Keratinocyte (primary cell): ENCODE measurements around the gene NRXN2. TPM values are rescaled to one million over a fixed set of nuclear protein-coding genes. Genes with fewer than 3 reads are reported as not detected.

Source experiments
- DNase-seq: peaks from one replicate; pipeline ENCODE4 v3.0.0-alpha.2; 2011; ENCODE audit warnings: low read depth, missing footprints, low spot score
- FAIRE-seq: peaks from 2 replicates; lab custom pipeline; 2011; peaks lifted over from hg19 to GRCh38; lab: Jason Lieb, UNC
- H2AFZ ChIP-seq: 2 replicates; pipeline ENCODE4 v1.6.0; 2012; ENCODE audit warnings: low read length, control low read depth, inconsistent platforms; ENCODE audit not compliant: control insufficient read depth
- H3K27ac ChIP-seq: 2 replicates; pipeline ENCODE4 v1.5.1; 2011; ENCODE audit warnings: low read length; ENCODE audit not compliant: control insufficient read depth, insufficient read depth
- H3K27me3 ChIP-seq: 3 replicates; pipeline ENCODE4 v1.6.0; 2011; ENCODE audit warnings: low read length; ENCODE audit not compliant: control insufficient read depth, insufficient read depth; ENCODE audit errors: extremely low read depth
- H3K36me3 ChIP-seq, 2 experiments: 2 replicates in 1 of 2; 3 replicates in 1 of 2; pipeline ENCODE4 v1.5.1; 2011; ENCODE audit warnings: low read length in 2 of 2, mild to moderate bottlenecking in 1 of 2; ENCODE audit not compliant: control insufficient read depth in 2 of 2, insufficient read depth in 2 of 2; ENCODE audit errors: extremely low read depth in 1 of 2
- H3K4me1 ChIP-seq: 3 replicates; pipeline ENCODE4 v1.5.1; 2011; ENCODE audit warnings: low read length; ENCODE audit not compliant: control insufficient read depth, insufficient read depth; ENCODE audit errors: extremely low read depth
- H3K4me2 ChIP-seq: 3 replicates; pipeline ENCODE4 v1.6.0; 2011; ENCODE audit warnings: low read depth, low read length; ENCODE audit not compliant: control insufficient read depth, insufficient read depth; ENCODE audit errors: extremely low read depth
- H3K4me3 ChIP-seq, 3 experiments: fragments of 200-600 bp in 1 of 3; sonication (generic) in 1 of 3; 2 replicates in 2 of 3; 3 replicates in 1 of 3; pipeline ENCODE4 v1.5.1; 2011 to 2016; ENCODE audit warnings: low read length in 3 of 3, mild to moderate bottlenecking in 3 of 3, control low read depth in 2 of 3, inconsistent platforms in 1 of 3, low read depth in 1 of 3, mixed read lengths in 1 of 3, mixed run types in 1 of 3, moderate library complexity in 1 of 3; ENCODE audit not compliant: control insufficient read depth in 2 of 3, insufficient read depth in 2 of 3; ENCODE audit errors: extremely low read depth in 1 of 3
- H3K79me2 ChIP-seq: 2 replicates; pipeline ENCODE4 v1.6.0; 2012; ENCODE audit warnings: low read length; ENCODE audit not compliant: control insufficient read depth, insufficient read depth
- H3K9ac ChIP-seq: 3 replicates; pipeline ENCODE4 v1.6.0; 2011; ENCODE audit warnings: low read length; ENCODE audit not compliant: control insufficient read depth, insufficient read depth; ENCODE audit errors: extremely low read depth
- H3K9me1 ChIP-seq: 3 replicates; pipeline ENCODE4 v1.6.0; 2011; ENCODE audit warnings: low read length; ENCODE audit not compliant: control insufficient read depth, insufficient read depth; ENCODE audit errors: extremely low read depth
- H3K9me3 ChIP-seq: 2 replicates; pipeline ENCODE4 v1.5.1; 2012; ENCODE audit warnings: low read depth, low read length; ENCODE audit not compliant: control insufficient read depth
- H4K20me1 ChIP-seq: 3 replicates; pipeline ENCODE4 v1.6.0; 2011; ENCODE audit warnings: low read length; ENCODE audit not compliant: control insufficient read depth, insufficient read depth; ENCODE audit errors: extremely low read depth
- CTCF ChIP-seq, 3 experiments: IDR thresholded peaks in 1 of 3; conservative IDR thresholded peaks in 1 of 3; optimal IDR thresholded peaks in 1 of 3; 2 replicates in 2 of 3; 3 replicates in 1 of 3; pipeline versions ENCODE3 to v1.5.1; 2011; ENCODE audit warnings: low read length in 3 of 3, mild to moderate bottlenecking in 3 of 3, moderate library complexity in 2 of 3, control low read depth in 1 of 3, inconsistent platforms in 1 of 3; ENCODE audit not compliant: insufficient read depth in 2 of 3; ENCODE audit errors: extremely low read depth in 1 of 3
- EZH2 ChIP-seq: IDR thresholded peaks from one replicate; pipeline ENCODE4 v1.6.1; 2012; ENCODE audit warnings: inconsistent platforms, mild to moderate bottlenecking, low read length, moderate library complexity
- dilution Hi-C: fragments of 300-500 bp; cut with MboI; formaldehyde crosslinking; loops from one replicate; pipeline ENCODE4 v1.7.0; 2020; ENCODE audit warnings: low sequenced_read_pairs; ENCODE audit not compliant: extremely low pct_ligation_motif_present
- polyA plus RNA-seq, 5 experiments: library from polyadenylated mRNA; depleted of rRNA in 3 of 5; stranded (reverse) in 3 of 5; stranded (forward) in 1 of 5; unstranded in 1 of 5; fragments of >200 nt; gene quantifications; 1 replicate in 1 of 5; 2 replicates in 3 of 5; 3 replicates in 1 of 5; pipeline versions ENCODE4 v1.2.1 to v1.2.3, GENCODE V29; 2011 to 2012; ENCODE audit warnings: missing spikeins in 2 of 5, low read depth in 1 of 5, low replicate concordance in 1 of 5

The NRXN2 gene
- polyA plus RNA-seq, 1 donor (not counting 4 experiments of a cell fraction or from before 2014, with no cell fraction given), result not detected

GRCh38 chr11:64724863-64725532 lies 2.0 kb upstream of the NRXN2 start:
- Histone ChIP-seq H4K20me1 (no peaks in the 10 kb centered on the region), H3K4me2 (no peak overlapping the region), H2AFZ (no peak overlapping the region), H3K4me1 (no peaks in the 10 kb centered on the region), H3K79me2 (no peaks in the 10 kb centered on the region), H3K9ac (no peak overlapping the region), H3K9me1 (no peaks in the 10 kb centered on the region), H3K4me3 (no peak overlapping the region), H3K9me3 (no peaks in the 10 kb centered on the region), H3K27me3 (peaks cover 27% of the 10 kb centered on the region), H3K36me3 (no peaks in the 10 kb centered on the region), H3K27ac (no peak overlapping the region)
- dilution Hi-C loops, result no loop called here
- no peak for DNase-seq
- FAIRE-seq, result no peak
- TF ChIP-seq CTCF (optimal IDR thresholded peaks at IDR 0.05 in 1 of 3, IDR thresholded peaks at IDR 0.05 in 1 of 3, conservative IDR thresholded peaks at IDR 0.05 in 1 of 3; ENCODE audit: extremely low read depth in 1 of 3, insufficient read depth in 2 of 3, low read length in 3 of 3), result no peak
- TF ChIP-seq EZH2, result no peak

GRCh38 chr11:64723907-64724862 lies 1.2 kb upstream of the NRXN2 start:
- Histone ChIP-seq H2AFZ (no peak overlapping the region), H3K27ac (no peak overlapping the region), H3K4me2 (no peak overlapping the region), H3K9ac (no peak overlapping the region), H3K4me3 (no peak overlapping the region), H3K36me3 (no peaks in the 10 kb centered on the region), H3K9me3 (no peaks in the 10 kb centered on the region), H3K4me1 (no peaks in the 10 kb centered on the region), H3K79me2 (no peaks in the 10 kb centered on the region), H3K27me3 (peaks cover 28% of the 10 kb centered on the region), H3K9me1 (no peaks in the 10 kb centered on the region), H4K20me1 (no peaks in the 10 kb centered on the region)
- no peak for DNase-seq
- TF ChIP-seq EZH2, result no peak
- no peak for TF ChIP-seq CTCF (optimal IDR thresholded peaks at IDR 0.05 in 1 of 3, IDR thresholded peaks at IDR 0.05 in 1 of 3, conservative IDR thresholded peaks at IDR 0.05 in 1 of 3; ENCODE audit: extremely low read depth in 1 of 3, insufficient read depth in 2 of 3, low read length in 3 of 3)
- FAIRE-seq, result no peak
- dilution Hi-C loops, result no loop called here
